Ammon's horn (tissue), 1 donor: Measurements from ENCODE around the gene UGT2B15.
"Not testable (repeated sequence)": the region's sequence is repeated elsewhere in the genome, so short reads cannot be mapped to it uniquely, and the experiment has no call there.

Experiments used
- DNase-seq: peaks from one replicate; pipeline ENCODE4 v3.0.0-alpha.2; 2016; ENCODE audit warnings: low spot score

UGT2B15 gene

DNA sequence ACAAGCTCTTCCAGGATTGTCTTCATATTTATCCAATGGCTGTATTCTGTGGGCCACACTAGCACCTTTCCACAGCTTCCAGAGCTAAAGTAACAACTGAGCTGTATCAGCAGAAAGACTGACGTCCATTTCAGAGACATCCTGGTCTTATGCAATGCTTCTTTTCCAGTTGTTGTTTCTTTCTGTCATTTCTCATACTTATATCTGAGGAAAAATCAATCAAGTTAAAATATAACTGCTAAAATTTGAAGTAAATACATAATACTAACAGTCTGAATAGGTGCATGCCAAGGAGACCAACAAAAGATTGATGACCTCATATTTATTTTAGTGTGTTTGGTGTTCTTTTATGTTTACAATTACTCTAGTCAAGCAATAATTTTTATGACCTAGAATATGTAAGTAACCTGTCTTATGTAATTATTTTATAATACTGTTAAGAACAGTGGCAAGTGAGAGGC is at the start of gene UGT2B15:
Gene UGT2B15, minus strand, starts transcription at position 174 of the 461 bp plus-strand sequence. Its CDS starts 34 bp downstream, at position 140.
- DNase-seq: not testable (repeated sequence)

DNA sequence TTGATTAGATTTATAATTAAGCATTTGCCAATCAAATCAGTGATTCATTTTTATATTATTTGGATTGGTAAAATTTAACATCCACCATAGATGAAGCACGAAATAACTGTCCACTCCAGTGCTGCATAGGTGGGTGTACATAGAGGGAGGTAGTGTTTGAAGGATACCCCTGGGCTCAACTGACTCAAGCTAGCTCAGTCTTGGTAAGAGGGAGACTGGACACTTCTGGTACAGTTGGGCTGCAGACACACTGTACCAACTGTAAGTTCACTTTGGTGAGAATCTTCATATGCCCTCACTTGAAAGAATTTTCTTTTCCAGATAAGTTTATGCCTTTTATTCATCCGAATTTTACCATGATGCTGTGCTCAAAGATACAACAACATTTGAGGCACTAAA is 48.6 kb upstream of the UGT2B15 start:
- no peak for DNase-seq

DNA sequence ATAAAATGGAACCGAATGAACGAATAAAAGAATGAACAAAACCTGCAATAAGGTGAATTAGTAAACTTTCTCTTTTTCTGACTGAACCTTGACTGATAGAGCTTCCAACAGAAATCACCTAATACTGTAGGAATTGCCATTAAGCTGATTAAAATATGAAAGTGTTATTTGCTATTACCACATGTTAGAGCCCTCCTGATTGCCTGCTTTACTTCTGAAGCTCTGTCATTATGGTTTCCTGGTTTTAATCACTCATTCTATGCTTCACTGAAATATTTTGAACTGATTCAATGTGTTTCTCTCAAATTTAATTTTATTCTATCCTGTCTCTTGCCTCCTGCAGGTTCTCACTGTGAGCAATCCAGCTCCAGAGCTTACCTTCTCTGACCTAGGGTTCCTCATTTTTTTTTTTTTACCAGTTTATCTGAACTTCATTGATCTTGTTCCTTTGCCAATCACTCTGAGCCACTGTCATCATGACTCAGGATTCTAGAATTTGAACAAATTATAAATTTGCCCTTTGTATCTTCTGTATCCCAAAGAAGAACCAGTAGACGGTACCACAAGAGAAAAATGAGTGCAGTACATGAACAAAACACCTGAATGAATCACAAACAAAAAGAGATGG is 48.1 kb upstream of the UGT2B15 start:
- no peak for DNase-seq

DNA sequence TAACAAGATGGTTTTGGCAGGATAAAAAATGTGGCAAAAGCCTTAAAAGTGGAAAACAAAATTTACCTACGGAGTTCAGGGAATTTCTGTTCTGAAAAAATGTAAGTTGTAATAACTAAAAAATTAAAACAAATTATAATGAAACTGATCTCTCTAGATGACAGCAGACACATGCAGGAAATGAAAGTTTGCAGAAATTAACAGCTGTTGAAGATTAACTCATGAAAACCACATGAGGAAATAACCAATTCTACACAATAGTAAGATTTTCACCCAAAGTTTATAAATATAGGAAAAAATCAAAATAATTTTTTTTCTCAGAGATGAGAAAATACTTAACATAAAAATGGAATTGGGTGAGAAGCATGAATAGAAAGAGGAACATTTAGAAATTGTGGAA is 47.5 kb upstream of the UGT2B15 start:
- DNase-seq: no peak

DNA sequence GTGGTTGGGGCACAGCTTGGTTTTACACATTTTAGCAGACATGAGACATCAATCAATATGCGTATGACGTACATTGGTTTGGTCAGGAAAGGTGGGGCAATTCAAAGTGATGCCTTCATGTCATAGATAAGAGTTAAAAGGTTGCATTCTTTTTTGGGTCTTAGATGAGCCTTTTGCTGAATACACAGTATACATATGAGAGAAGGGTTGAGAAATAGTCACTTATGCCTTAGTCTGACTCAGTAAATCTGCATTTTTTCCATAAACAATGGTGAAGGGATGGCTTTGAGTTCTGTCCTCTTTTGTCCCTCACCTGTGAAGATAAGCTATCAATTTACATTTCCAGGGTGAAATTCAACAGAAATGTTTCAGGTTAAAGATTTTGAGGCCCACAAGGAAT is 43.9 kb upstream of the UGT2B15 start:
- no peak for DNase-seq

DNA sequence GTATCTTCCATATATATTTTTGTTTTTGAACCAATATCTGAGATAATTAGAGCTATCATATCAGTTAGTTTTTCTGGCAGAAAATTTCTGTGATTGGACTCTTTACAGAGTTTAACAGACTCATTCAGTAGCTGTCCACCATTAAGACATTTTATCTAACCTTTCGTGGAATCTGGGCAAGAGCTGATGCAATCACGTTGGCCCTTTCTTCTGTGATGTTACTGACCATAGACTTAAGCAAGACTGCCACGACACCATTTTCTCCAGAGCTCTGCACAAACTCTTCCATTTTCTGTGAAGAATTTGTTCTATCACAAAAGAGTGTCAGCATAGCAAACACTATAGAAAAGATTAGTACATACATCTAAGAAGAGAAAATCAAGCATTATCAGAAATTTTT is 41.8 kb upstream of the UGT2B15 start:
- no peak for DNase-seq

DNA sequence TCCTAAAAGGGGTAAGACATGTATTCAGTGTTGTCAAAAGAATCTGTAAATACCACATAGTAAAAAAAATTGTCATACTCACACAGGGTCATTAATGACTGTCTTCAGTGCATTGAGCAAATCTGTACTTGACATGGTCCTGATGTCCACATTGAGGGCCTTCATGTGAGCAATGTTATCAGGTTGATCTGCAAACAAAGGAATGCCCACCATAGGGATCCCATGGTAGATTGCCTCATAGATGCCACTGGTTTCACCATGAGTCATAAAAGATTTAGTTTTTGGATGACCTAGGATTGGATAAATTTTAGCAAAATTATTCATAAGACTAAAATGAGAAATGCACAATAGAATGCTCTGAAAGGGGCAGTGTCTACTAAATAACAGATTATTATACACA is 38.1 kb upstream of the UGT2B15 start:
- DNase-seq: no peak

DNA sequence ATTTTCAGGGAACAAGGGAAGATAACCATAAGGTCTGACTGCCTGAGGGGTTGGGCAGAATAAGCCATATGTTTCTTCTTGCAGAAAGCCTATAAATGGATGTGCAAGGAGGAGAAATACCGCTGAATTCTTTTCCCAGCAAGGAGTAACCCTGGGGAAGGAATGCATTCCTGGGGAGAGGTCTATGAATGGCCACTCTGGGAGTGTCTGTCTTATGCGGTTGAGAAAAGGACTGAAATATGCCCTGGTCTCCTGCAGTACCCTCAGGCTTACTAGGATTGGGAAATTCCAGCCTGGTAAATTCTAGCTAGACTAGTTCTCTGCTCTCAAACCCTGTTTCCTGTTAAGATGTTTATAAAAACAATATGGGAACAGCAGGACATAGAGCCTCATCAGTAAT is 32.7 kb upstream of the UGT2B15 start:
- DNase-seq: not testable (repeated sequence)

DNA sequence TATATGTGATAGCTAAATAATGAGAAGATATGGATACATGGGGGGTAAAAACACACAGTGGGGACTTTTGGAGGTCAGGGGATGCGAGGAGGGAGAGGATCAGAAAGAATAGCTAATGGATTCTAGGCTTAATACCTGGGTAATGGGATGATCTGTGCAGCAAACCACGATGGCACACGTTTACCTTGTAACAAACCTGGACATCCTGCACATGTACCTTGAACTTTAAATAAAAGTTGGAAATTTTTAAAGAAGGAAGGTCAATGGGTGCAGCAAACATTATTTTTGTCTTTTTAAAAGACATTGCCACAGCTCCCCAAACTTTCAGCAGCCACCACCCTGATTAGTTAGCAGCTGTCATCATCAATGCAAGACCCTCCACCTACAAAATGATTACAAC is 29.7 kb upstream of the UGT2B15 start:
- no peak for DNase-seq

DNA sequence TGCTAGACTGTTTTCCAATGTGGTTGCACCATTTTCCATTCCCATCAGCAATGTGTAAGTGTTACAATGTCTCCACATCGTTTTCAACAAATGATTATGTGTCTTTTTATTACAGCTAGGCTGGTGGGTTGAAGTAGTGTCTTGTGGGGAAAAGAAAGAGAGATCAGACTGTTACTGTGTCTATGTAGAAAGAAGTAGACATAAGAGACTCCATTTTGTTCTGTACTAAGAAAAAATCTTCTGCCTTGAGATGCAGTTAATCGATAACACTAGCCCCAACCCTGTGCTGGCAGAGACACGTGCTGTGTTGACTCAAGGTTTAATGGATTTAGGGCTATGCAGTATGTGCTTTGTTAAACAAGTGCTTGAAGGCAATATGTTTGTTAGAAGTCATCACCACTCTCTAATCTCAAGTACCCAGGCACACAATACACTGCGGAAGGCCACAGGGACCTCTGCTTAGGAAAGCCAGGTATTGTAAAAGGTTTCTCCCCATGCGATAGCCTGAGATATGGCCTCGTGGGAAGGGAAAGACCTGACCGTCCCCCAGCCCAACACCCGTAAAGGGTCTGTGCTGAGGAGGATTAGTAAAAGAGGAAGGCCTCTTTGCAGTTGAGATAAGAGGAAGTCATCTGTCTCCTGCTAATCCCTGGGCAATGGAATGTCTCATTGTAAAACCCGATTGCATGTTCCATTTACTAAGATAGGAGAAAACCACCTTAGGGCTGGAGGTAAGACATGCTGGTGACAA is 23.0 kb upstream of the UGT2B15 start:
- DNase-seq: no peak

DNA sequence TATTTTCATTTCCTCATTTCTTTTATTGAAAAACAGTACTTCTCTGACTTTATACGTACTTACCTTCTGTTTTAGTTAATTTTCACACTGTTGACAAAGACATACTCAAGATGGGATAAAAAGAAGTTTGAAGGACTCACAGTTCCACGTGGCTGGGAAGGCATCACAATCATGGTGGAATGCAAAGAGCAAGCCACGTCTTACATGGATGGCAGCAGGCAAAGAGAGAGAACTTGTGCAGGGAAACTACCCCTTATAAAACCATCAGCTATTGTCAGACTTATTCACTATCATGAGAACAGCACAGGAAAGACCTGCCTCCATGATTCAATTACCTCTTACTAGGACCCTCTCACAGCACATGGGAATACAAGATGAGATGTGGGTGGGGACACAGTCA is 20.7 kb upstream of the UGT2B15 start:
- no peak for DNase-seq

DNA sequence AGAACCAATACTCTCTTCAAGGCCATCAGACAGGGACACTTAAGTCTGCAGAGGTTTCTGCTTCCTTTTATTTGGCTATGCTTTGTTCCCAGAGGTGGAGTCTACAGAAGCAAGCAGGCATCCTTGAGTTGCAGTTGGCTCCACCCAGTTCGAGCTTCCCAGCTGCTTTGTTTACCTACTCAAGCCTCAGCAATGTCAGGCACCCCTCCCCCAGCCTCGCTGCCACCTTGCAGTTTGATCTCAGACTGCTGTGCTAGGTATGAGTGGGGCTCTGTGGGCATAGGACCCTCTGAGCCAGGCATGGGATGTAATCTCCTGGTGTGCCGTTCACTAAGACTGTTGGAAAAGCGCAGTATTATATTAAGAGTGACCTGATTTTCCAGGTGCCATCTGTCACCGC is 12.6 kb upstream of the UGT2B15 start:
- DNase-seq: no peak

DNA sequence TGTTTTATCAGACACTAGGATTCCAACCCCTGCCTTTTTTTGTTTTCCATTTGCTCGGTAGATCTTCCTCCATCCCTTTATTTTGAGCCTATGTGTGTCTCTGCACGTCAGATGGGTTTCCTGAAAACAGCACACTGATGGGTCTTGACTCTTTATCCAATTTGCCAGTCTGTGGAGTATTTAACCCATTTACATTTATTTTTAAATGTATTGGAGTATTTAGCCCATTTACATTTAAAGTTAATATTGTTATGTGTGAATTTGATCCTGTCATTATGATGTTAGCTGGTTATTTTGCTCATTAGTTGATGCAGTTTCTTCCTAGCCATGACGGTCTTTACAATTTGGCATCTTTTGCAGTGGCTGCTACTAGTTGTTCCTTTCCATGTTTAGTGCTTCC is 10.8 kb upstream of the UGT2B15 start:
- not testable (repeated sequence) for DNase-seq

DNA sequence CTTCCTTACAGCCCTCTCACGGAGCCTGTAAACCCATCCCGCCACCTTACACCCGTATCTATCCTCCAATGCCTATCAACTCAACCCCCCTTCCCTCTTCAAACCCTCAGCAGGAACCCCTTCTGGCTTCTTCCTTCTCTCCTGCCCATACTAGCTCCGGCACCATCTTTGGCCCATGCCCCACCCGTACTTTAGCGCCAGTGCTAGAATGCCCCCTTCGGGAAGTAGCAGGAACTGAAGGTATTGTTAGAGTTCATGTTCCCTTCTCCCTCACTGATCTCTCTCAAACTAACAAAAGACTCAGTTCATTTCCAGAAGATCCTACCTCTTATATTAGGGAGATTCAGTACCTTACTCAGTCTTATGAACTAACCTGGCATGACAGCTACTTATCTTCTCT is 2.7 kb upstream of the UGT2B15 start:
- no peak for DNase-seq

DNA sequence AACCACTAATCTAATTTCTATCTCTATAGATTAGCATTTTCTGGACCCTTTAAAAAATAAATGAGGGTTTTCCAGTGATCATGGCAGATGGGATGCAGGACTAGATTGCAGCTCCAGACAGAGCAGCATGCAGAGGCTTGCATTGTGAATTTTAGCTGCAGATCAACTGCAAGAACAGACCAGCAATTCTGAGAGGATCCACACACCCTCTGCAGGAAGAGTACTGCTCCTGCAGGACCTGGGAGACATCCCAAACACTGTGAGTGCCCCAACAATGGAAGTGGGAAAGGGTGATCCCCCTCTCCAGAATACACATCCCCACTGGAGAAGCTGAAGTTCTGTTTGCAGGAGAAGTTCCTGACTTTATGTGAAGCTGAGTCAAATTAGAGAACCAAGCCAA is 765 bp upstream of the UGT2B15 start:
- DNase-seq: not testable (repeated sequence)

DNA sequence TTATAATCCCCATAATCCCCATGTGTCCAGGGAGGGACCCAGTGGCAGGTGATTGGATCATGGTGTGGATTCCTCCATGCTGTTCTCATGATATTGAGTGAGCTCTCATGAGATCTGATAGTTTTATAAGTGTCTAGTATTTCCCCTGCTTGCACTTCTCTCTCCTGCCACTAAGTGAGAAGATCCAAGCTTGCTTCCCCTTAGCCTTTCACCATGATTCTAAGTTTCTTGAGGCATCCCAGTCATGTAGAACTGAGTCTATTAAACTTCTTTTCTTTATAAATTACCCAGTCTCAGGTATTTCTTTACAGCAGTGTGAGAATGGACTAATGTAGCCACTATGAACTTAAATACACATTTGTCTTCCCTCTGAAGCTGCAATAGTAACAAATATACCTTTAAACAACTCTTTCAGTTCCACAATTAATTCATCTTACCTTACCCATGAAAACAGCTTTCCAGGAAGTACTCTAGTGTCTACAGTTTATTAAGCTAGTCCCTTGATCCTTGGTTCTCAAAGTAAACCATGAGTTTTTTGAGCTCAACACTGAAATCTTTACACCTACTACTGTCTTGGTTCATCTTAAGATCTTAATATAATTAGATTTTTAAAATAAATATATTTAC is 1.8 kb downstream of the UGT2B15 start:
- not testable (repeated sequence) for DNase-seq

DNA sequence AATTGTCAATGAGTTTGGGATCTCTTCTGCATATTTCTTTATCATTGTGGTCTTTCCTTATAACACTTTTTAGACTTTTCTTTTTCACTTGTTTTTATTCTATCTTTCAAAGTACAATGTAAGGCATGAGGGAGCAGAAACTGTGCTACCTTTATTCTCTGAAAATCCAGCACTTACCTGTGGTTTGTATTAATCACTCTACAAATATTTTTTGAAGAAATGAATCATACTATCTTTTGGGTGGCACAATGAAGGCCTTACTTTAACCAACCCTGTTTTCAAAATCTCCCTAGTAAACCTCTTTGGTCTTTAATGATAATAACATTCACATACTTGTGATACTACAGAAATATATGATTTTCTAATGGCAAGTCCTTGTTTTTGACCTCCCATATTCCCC is 2.9 kb downstream of the UGT2B15 start:
- DNase-seq: not testable (repeated sequence)

DNA sequence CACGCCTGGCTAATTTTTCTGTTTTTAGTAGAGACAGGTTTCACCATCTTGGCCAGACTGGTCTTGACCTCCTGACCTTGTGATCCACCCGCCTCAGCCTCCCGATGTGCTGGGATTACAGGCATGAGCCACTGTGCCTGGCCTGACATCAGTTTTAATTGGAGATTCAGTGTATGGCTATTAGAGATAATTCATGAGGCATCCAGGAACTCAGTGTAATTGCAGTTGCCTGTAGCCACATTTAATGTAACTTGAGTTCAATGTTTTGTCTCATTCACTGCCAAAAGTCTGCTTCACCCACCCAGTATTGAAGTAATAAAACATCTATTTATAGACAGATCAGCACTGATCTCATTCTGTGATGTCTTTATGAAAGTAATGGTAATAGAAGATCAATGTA is 5.7 kb downstream of the UGT2B15 start:
- DNase-seq: not testable (repeated sequence)

DNA sequence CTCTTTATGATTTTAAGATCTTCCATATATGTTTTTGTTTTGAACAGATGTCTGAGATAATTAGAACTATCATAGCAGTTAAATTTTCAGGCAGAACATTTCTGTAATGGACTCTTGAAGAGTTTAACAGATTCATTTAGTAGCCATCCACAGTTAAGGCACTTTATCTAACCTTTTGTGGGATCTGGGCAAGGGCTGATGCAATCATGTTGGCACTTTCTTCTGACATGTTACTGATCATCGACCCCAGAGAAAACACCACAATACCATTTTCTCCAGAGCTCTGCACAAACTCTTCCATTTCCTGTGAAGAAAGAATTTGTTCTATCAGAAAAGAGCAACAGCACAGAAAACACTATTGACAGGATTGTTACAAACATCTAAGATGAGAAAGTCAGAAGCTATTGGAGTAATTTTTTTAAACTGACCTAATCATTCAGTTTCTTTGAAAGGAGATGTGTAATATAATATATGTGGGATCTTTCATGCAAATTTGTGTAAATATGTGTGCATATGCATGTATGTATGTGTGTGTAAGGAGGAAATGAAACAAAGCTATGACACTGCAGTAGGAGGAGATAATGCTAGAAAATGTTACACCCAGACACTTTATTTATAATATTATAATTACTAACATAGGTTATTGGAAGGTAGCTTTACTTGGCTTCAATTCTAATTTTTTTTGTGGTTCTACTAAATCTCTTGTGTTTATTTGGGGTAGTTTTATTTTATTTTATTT is 7.4 kb downstream of the UGT2B15 start:
- DNase-seq: not testable (repeated sequence)

DNA sequence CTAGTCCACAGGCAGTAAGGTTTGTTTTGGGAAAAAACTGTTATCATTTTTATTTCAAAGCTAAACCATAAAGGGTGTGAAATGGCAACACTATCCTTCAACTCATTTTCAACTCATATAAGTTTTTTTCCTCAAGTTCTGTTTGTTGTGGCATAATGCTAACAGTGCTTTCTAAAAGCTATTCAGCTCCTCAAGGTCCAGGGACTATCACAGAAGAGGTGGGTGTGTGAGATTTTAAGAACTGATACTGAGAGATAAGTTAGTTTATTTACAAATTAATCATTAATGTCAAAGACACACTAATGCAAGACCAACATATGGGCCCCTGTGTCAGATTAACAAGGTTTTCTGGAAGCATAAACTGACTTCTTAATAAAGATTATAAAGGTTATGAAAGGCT is 11.8 kb downstream of the UGT2B15 start:
- no peak for DNase-seq

DNA sequence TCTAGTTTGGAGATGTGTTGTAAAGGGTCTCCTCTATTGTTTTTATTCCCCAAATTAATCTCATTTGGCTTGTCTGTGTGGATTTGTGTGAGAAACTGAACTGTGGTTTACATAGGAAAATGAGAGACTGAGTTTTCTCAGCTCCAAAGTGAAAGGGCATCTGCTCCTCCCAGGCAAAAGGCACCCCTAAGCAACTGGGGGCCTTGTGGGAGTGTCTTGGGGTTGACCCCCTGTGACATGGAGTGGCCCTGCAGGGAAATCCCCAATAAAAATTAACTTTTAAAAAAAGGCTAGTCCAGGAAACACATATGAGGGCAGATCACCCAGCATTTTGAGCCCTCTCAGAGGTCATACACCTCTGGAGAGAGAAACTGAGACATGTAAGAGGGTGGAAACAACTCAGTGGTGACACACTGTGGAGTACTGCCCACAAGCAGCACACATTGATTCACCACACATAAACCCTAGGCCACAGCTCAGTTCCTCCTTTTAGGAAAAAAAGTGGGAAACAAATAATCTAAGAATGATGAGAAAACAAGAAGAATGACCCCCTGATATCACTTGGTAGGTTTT is 13.3 kb downstream of the UGT2B15 start:
- not testable (repeated sequence) for DNase-seq

DNA sequence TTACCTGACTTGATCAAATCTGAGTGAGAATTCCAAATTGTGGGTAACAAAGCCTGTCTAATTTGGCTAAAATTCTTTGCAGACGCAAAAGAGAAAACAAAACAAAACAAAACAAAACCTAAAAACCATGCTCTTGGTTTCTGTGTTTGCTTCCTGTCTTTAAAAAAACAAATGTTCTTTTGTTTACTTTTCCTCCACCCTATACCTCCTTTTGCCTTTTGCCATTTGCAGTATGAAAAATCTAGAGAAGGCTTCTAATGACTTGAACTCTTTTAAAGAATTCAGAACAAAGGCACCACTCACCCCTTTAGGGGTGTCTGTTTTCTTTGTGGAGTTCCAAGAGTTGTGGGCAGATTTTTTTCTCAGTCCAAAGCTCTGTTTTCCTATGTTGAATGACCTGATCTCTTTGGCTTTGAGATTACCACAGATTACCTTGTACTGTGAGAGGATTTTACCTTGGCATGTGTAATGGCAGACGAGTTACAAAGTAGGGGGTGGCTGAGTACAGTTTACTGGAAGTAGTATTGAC is 13.9 kb downstream of the UGT2B15 start:
- not testable (repeated sequence) for DNase-seq
